ENCODE results near the gene TMEM132C.

TMEM132C gene

DNA sequence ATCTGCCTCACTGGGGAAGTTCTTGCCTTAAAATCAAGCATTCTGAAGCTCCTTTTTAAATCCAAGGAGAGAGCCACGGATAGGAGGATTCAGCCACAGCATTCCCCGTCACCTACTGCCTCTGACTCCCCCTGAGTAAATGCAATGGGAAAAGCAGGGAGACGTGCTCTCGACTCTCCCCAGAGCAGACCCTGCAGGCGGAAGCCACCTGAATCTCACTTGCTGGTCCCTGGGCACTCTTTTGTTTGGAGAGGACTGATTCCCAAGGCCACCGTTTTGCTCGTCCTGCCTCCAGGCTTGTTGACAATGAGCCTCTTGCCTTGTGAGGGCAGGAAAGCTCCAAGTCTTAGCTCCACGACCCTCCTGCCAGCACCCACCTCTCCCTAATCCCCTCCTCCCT lies 352.3 kb downstream of the TMEM132C start:
- no peak for DNase-seq

DNA sequence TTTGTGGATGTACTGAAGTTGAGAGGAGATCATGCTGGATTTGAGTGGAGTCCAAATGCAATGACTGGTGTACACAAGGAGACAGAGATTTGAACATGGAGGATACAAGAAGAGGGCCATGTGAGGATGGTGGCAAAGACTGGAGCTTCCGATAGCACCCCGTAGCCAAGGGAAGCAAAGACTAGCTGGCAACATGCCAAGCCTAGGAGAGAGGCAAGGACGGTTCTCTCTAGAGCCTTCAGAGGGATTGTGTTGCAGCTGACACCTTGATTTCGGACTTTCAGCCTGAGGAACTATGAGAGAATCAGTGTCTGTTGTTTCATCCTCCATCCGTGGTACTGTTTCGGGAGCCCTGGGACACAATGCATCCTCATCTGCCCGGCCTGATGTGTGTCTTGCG lies 354.3 kb downstream of the TMEM132C start:
- DNase-seq, result no peak

- no peak for DNase-seq
Measured at GRCh38 chr12:128623748-128624147, 356.8 kb downstream of the TMEM132C start.

- DNase-seq, result no peak
Measured at GRCh38 chr12:128626808-128627320, 359.9 kb downstream of the TMEM132C start.

DNA sequence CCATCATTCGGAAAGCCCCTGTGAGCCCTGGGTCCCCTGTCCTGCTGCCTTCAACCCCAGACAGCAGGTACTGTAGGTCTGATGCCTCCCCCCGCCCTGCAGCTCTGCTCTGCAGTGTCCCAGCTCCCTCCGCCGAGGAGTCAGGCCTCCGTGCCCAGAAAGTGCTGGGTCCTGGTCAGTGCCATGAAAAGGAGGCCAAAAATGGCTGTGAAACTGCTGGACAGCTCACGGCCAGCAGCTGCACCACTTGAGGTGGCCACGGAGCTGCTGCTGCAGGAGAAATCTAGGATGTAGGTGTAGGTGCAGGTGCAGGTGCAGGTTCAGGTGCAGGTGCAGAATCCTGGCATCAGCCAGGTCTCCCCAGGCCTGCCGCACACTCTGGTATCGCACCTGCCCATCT lies 360.7 kb downstream of the TMEM132C start:
- DNase-seq, result no peak

- DNase-seq, result no peak
Measured at GRCh38 chr12:128629979-128630378, 363.0 kb downstream of the TMEM132C start.

DNA sequence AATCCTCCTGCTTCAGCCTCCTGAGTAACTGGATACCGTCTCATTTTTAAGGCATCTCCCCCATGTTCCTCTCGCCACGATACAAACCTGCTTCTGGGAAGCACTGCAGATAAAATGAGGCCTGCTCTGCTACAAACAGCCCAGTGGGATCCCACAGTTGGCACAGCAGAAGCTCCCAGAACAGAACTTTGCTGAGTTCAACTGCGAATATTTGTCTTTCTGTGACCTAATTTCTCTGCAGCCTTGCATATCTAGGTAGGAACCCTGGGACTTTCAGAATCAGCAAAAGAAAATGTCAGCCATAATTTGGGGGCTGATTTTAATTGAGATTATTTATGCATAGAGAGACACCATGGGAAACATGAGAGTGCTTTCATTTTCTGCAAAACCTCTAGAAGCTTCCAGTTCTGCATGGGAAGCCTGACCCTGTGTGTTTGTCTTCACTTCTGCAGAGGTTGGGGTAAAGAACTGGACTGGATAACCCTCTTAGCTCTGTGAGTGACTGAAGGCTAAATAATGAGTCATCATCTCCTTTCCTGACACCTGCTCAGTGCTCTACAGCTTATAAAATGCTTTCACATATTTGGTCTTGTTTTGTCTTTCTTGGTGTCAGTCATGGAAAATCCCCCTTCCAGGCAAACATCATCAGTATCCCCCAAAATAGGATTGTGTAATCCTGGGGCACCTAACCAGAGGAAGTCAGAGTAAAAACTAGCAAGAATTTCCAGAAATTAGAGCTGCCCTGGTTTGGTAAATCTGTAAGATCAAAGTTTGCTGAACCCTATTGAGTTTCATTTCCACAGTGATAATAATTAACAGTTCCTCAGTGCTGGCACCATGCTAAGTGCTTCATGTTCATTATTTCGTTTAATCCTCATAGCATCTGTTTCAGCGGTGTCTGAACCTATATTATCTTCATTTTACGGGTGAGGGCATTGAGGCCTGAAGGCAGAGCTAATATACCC lies 371.0 kb downstream of the TMEM132C start:
- no peak for DNase-seq

DNA sequence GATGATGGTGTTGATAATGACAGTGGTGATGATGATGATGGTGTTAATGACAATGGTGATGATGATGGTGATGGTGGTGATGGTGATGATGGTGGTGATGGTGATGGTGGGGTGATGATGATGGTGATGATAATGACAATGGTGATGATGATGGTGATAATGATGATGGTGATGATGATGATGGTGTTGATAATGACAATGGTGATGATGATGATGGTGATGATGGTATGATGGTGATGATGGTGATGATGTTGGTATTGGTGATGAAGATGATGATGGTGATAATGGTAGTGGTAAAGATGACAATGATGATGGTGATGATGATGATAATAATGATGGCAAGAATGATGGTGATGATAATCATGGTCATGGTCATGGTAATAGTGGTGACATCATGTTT lies 372.1 kb downstream of the TMEM132C start:
- no peak for DNase-seq

DNA sequence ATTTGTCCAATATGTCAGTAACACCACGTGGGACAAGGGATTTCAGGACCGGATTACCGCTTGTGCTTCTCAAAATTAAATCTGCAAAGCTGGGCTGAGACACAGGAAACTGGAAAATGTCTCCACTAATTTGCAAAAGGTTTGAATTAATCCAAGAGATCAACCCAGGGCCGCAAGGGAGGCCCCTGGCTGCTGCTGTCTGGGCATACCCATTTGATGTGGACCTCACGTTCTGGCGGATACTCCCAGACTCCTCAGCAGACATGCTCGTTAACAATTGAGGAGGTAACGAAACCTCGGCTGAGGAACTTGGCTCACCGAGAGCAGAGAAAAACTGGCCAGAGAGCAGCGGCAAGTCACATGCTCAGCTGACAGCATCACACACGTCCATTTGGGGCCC lies 376.2 kb downstream of the TMEM132C start:
- DNase-seq, result no peak

DNA sequence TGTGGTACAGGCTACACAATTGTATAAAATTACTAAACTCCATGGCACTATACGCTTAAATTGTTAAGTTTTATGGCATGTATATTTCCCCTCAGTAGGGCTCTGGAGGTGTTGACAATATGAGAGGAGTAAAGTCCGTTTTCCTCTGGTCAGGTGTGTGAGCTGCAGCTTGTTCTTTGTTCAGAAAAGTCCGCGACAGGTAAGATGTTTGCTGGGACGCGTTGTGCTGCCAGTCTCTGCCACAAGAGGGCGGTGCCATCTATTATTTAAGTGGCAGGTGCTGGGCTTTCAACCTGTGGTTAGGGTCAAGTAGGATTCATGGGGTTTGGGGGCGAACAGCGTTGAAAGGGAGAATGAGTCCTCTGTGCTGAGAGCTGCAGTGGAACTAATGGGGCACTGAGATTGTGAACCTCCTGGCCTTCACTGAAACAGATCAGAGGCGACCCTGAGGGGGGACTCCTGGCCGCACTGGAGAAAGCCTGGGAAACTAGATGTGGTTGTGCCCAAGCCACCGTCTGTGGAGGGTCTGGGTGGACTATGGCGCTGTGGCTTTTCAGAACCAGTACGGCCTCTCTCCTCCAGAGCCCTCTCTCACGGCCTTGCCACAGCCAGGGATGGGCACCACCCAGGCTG lies 377.8 kb downstream of the TMEM132C start:
- DNase-seq, result no peak

- no peak for DNase-seq
Measured at GRCh38 chr12:128649902-128650301, 382.9 kb downstream of the TMEM132C start.

DNA sequence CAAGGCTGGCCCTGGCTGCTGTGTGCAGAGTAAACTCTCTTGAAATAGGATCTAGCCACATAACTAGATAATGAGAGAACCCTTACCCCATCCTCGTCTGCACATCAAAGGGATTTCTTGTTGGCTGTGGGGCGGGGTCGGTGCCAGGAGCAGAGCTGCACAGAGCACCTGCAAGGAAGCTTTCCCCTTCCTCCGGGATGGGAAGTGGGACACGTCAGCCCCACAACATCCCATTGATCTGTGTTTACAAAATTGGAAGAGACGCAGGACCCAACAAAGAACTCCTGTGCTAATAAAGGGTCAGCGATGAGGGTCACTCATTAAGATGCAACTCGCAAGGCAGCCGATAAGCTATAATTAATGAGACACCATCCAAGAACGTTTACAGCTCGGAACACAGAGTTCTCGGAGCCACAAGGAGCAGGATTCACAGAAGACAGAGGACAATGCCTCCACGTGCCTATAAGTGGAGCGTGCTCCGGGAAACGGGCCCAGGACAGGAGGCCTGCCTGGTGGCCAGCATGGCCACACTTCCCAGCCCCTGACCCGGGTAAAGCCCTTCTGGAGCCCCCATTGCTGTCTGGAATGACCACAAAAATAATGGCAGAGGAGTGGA lies 385.3 kb downstream of the TMEM132C start:
- no peak for DNase-seq

GRCh38 chr12:128654468-128654867 lies 387.5 kb downstream of the TMEM132C start:
- DNase-seq, result no peak

GRCh38 chr12:128657378-128657777 lies 390.4 kb downstream of the TMEM132C start:
- DNase-seq, result no peak

DNA sequence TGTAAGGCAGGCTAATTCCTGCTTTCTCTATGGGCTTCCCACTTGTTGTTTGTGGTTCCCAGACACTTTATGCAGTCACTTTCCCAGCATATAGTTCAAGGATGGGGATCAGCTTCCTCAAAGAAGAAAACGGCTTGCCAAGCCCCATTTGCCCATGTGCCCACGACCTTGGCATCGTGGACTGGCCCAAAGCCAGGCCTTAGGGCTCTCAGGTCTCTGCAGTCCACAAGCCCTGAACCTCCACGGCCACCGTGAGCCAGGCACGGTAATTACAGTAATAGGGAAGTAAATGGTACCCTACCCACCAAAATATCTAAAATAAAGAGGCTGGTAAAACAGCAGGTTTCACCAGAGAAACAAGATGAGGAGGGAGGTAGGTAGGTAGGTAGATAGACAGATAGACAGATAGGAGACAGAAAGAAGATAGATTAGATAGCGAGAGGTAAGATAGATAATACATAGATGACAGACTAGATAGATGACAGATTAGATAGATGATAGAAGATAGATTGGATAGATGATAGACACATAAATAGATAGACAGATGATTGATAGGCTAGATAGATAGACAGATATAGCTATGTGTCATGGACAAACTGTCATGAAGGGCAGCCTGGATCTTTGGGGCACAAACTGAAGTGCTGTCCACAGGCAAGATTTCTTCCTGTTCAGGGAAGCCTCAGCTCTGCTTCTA lies 393.7 kb downstream of the TMEM132C start:
- DNase-seq, result no peak

DNA sequence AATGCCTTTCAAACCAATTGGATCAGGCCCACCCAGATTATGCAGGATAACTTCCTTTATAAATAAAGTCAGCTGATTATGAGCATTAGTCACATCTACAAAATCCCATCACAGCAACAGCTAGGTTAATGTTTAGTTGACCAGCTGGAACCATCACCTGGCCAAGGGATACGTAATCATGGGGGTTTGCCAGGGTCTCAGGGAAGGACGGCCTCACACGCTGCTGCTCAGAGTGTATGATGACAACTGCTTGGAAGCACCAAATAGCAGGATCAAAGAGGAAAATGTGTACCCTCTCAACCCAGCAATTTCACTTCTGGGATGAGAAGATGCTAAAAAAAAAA lies 394.2 kb downstream of the TMEM132C start:
- no peak for DNase-seq

GRCh38 chr12:128662101-128662500 lies 395.1 kb downstream of the TMEM132C start:
- DNase-seq, result no peak

DNA sequence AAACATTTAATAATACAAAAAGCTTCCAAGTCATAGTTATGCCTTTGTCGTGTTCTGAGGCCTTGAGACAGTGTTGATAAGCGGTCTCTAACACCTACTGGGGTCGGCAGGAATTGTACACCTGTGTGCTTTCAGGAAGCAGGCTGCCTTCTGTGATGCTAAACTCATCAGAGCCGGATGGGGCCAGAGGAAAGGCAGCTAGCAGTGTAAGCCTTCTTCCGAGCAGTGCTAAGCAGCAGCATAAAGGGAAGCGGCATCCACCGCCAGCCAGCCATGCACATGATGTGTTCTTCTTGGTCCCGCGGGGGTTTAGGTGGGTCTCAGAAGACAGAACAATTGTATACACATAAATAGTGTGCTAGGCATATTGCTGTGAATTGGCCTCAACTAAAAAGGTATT lies 397.5 kb downstream of the TMEM132C start:
- DNase-seq, result no peak

GRCh38 chr12:128667193-128667592 lies 400.2 kb downstream of the TMEM132C start:
- DNase-seq, result no peak

DNA sequence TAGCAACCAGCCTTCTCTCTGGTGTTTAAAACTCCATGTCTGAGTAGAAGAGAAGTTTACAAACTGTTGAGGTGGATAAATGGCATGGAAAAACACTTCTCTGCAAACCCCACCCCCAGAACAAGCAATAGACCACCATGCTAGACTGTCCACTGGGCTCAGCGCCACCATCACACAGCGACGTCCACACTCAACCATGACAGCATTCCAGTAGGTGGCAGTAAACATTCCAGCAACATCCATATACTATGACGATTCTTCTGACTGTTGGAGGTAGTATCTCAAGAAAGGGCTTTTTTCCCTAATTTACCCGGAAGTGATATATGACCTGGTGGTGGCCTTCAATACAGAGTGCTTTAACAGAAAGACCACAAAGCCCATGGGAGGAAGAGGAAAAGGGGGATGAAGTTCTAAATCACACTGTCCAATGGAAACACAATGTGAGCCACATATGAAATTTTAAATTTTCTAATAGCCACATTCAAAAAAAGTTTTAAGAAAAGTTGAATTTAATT lies 404.6 kb downstream of the TMEM132C start:
- DNase-seq, result no peak

- DNase-seq, result no peak
Measured at GRCh38 chr12:128672428-128672827, 405.5 kb downstream of the TMEM132C start.

DNA sequence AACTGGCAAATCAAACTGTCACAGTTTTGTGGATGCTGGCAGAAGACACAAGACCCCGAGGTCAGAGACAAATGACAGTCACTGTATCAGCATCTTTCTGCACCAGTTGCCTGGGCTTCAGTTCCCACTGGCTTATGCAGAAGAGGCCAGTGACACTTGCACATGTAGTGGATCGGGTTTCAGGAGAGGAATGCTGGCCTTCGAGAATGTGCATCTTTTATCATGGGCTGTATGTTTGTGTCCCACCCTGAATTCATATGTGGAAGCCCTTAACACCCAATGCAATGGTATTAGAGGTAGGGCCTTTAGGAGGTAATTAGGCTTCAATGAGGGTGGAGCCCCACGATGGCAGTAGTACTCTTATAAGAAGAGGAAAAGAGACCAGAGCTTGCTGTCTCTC lies 405.9 kb downstream of the TMEM132C start:
- DNase-seq, result no peak

DNA sequence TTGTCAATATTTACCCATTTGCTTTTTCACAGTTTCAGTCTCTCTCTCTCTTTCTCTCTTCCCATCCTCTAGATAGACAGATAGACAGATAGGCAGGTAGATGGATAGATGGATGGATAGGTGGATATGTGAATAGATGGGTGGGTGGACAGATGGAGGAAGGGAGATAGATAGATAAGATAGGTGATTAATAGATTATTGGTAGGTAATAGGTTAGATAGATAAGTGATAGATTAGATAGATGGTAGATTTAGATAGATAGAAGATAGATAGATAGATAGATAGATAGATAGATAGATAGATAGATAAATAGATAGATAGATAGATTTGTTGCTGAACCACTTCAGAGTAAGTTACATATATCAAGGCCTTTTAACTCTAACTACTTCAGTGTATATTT lies 408.6 kb downstream of the TMEM132C start:
- DNase-seq, result no peak
